GM04503 (cell line): Measurements from ENCODE around the gene UVRAG.
"Not testable (repeated sequence)": the region's sequence is repeated elsewhere in the genome, so short reads cannot be mapped to it uniquely, and the experiment has no call there.

Experiments used
- DNase-seq: peaks from one replicate; pipeline ENCODE4 v3.0.0-alpha.2; 2012; ENCODE audit warnings: low read depth

Gene UVRAG

DNA sequence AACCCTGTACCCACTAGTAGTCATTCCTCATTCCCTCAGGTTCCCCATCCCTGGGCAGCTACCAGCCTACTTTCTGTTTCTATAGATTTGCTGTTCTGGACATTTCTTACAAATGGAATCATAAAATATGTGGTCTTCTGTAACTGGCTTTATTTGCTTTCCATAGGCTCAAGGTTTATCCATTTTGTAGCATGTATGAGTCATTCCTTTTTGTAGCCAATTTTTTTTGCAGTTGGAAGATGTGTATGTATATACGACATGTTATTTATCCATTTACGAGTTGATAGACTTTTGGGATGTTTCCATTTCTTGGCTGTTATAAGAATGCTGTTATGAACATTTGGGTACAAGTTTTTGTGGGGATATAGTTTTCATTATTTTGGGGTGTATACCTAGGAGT, 260.7 kb downstream of the UVRAG start:
- no peak for DNase-seq

DNA sequence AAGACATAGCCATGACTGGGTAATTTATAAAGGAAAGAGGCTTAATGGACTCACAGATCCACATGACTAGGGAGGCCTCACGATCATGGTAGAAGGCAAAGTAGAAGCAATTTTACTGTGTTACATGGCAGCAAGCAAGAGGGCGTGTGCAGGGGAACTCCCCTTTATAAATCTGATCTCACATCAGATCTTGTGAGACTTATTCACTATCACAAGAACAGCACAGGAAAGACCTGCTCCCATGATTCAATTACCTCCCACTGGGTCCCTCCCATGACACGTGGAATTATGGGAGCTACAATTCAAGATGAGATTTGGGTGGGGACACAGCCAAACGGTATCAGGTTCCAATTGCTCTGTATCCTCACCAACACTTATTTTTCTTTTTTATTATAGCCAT, 261.2 kb downstream of the UVRAG start:
- not testable (repeated sequence) for DNase-seq

DNA sequence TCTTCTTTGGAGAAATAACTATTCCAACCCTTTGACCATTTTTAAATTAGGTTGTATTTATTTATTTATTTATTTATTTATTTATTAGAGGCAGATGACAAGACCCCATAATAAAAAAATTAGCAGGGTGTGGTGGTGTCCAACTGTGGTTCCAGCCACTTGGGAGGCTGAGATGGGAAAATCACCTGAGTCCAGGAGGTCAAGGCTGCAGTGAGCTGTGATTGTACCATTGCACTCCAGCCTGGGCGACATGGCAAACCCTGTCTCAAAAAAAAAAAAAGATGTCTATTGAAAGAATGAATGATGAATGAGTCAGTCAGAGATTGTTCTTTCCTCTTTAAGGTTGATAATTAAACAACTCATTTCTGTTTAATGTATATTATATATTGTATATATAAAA, 261.7 kb downstream of the UVRAG start:
- no peak for DNase-seq

DNA sequence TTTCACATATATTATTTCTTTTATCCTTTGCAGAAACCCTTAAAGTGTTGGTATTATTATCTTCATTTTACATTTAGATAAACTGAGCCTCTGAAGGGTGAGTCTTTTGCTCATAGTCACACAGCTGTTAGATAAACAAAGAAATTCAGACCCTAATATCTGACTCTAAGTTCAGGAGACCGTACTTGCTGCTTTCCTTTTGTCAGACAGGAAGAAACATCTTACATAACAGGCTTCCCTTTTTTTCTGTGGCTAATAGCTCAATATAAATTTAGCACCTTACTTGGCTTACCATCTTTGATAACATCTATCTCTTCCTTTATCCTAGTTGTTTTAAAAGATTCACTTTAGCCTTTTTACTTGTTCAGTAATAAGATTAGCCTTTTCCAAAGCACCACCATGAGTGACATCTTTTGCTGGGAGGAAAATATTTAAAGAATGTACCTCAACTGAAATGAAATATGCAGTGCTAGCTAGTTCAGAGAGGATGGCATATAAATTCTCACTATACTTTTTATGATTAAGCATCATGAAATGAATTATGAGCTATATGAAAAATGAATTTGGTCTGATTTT, 262.7 kb downstream of the UVRAG start:
- DNase-seq = no peak

DNA sequence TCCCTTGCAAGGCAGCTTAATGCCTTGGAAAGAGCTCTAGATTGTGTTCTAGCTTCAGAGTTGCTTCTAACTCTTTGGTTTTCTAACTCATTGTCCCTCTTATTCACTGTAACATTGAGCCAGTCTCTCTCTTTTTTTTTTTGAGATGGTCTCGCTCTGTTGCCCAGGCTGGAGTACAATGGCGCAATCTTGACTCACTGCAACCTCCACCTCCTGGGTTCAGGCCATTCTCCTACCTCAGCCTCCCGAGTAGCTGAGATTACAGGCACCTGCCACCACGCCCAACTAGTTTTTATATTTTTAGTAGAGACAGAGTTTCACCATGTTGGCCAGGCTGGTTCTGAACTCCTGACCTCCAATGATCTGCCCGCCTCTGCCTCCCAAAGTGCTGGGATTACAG, 266.1 kb downstream of the UVRAG start:
- not testable (repeated sequence) for DNase-seq

DNA sequence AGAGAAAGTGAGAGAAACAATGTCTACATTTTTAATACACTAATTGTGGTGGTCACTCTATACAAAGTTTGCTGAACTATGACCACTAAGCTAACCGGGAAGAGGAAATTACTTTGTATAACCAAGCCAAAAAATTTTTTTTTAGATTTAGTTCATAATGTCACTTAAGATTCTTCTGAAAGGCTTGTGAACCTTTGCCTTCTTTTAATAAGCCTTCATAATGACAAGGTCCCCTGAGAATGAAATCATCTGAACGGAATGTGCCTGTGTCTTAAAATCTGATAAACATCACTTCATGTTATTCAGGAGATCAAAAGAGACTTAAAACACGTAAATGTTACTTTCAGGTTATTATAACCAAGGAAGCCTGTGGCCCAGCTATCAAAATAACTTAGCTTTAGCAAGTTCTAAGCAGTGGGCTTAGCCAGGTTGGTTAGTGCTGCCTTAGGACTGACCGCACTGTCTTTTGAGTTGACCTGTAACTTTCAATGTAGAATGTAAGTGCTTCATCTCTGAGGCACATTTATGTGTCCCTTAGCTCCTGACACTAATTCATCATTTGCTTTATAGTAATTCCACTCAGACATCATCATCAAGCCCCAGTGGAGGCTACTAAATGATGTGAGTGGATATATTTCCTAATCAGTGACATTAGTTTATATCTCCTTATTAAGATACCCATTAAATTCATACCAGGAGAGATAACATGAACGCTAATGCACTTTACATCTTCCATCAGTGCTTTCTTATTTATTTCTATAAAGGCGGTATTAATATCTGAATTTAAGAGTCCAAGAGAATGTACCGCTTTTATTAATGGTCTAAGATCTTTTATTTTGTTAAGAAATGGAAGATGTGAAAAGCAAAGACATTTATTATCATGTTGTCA, 268.8 kb downstream of the UVRAG start:
- no peak for DNase-seq

DNA sequence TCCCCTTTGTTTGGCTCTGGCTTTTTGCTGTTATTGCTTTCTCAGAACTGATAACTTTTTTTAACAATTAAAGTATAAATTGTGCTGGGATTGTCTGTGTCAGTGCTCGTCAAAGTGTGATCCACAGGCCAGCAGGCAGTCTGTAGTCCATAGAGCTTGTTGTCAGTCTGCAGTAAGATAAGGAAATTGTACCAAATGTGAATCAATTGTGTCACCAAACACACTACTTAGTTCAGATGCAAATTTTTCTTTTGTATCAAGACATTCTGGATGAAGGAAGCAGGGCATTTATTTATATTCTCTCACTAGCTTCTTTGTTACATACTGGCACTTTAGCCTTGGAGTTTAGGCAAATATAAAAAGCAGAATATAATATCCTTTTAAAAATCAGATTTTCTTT, 270.3 kb downstream of the UVRAG start:
- no peak for DNase-seq

DNA sequence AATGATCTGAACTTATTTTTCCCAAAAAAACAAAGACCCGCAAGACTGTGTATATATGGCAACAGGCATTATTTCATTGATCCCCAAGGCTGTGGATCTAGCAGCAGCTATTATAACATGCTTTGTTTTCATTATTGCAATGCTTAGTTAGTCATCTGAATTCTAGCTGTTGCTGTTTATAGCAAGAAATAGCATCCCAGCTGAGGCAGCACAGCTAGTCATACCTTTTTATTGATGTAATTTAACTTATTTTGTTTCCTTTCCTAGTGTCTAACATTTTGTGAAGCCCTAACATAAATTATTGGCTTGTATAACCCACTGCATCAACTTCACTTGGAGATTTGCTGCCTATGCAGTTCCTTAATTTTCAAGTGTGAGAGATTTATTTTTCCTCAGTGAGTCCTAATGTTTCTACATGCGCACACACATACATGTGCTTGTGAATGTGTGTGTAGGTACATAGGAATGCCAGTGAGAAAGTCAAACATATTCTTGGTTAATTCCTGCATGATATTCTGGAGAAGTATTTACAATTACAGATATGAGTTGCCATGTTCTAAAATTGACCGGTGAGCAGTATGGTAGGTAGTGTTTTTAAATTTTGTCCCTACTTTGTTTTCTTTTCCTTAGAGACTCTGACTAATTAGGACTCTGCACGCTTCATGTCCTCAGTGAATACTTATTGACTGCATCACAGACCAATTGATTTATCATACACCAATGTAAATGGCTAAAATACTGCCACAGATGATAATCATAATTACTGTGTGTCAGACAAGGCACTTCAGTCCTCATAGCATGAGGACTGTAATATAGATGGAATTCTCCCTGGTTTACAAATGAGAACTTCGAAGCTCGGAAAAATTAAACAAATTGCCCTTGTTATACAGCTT, 272.0 kb downstream of the UVRAG start:
- DNase-seq = peak; percentile 41

DNA sequence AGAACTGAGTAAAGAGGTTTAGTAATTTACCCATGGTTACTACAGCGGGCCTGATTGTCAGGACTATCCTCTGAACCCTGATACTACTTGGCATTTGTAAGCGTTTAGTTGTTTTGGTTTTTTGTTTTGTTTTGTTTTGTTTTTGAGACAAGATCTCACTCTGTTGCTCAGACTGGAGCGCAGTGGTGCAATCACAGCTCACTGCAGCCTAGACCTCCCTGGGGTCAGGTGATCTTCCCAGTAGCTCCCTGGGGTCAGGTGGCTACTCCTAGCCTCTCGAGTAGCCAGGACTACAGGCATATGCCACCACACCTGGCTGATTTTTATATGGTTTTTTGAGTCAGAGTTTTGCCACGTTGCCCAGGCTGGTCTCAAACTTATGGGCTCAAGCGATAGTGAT, 272.7 kb downstream of the UVRAG start:
- no peak for DNase-seq

DNA sequence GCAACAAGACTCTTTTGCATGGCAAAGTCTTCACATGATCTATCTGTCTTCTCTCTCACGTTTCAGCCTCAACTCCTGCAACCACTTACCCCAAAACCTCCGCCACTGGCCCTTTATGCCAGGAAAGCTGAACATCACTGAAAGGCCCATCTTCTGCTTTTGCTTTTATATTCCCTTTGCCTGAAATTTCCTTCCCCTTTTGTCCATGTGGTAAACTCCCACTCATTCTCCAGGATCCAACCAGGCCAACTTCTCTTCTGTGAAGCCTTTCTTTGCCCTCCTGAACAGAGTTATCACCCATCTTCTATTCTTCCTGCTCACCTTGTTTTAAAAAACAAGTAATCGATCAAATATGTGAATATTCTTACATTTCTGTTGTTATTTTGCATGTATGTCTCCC, 273.5 kb downstream of the UVRAG start:
- DNase-seq = no peak

DNA sequence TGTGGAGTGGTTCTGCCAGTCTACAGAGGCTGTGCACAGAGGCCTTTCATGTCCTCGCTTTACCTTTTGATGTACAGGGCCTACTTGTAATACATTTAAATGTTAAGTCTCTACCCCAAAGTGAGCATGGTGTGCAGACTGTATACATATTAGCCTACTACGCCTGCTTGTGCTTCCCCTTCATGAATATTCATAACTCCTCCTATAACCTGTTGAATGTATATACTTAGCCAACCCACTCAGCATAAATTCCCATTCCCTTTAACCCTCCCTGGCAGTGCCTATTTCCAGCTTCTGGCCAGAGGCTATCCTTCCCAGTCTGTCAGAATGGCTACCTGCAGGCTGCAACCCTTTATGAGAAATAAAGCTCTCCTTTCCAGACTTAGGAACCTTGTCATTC, 275.2 kb downstream of the UVRAG start:
- DNase-seq = no peak

DNA sequence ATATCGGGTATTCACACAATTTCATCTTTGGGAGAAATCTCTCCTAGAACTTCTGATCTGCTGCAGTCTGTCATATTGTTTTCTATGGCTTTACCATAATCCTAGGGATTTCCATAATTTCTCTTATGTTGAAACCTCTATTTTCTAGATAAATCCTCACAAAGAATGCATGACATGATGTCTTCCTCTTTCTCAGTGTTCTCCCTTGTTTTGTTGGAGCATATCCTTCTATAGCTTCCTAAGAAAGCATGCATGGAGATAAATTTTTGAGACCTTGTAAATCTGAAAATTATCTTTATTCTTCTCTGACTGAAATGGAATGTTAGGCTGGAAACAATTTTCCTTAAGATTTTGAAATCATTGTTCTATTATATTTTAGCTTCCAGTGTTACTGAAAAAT, 275.8 kb downstream of the UVRAG start:
- DNase-seq = no peak

DNA sequence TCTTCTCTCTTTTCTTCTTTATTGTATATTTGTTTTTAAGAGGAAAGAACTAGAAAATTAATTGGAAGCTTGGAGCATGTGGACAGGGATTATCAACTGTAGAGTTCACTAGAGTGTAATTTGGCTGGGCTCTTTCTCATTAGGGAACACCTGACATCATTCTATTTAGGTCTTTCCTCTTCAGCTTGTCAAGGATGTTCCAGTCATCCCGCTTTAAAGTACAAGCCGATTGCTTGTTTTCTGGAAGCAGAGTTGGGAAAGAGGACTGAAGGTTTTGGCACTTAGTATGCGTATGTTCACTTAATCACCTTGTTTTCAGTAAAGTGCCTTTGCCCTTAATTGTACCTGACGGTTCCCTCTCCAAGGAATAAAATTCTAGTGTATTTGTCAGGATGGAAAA, 279.7 kb downstream of the UVRAG start:
- no peak for DNase-seq

DNA sequence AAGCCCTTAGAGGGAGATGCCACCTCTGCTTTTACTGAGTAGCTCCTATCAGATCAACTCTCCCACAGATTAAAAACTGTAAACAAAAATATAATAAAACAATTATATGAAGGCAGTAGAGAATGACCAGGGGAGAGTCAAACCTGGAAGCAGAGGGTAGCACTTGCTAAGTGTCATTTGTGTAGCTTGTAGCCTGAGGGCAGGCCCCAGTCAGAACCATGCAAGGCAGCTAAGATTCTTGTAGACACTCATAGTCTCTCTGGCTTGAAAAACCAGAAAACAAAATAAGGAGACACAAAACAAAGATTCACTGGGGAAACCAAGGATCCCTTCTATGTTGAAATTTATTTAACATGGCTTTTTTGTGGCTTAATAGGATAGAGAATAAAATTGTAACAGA, 280.9 kb downstream of the UVRAG start:
- no peak for DNase-seq

DNA sequence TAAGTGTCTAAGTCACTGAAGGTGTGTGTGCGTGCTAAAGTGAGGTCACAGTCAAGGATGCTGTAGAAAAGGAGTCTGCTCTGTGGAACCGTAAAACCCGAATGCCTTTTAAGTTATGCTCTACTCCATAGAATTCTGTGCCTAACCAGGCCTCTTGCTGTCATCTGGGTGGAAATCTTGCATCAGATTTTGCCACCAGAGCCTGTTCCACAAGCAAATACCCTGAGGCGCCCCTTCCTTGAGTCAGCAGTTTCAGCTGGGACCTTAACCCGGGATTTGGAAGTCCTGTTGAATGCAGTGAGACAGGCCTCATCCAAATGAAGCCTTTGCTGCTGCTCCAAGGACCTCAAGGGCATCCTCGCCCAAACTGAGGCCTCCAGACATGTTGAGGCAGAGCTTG, 281.5 kb downstream of the UVRAG start:
- DNase-seq = no peak

DNA sequence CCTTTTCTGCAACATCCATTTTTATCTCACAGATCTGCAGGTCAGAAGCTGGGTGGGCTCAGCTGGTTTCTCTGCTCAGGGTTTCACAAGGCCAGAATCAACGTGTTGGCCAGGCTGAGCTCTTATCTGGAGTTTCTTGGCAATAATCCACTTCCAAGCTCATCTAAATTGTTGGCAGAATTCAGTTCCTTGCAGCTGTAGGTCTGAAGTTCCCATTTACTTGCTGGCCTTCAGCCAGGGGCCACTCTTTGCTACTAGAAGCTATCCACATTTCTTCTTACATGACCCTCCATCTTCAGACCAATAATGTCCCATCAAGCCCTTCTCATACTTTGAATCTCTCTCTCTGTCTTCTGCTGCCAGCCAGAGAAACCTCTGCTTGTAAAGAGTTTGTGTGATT, 287.8 kb downstream of the UVRAG start:
- no peak for DNase-seq

DNA sequence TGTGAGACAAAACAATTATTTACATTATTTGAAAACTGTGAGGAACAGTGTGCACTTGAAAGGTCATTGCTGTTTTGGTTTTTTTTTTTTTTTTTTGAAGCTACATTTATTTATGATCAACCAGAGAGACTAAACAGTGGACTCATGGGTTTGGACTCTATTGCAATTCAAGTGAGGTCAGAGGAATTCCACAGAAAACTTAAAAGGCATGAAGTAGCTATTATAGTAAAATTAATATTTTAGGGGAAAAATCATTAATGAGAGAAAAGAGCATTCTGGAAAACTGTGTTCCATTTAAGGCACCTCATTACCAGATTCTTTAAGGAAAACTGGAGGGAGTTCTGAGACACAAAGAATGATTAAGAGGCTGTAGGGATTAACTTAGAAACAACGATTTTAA, 288.4 kb downstream of the UVRAG start:
- DNase-seq = no peak

DNA sequence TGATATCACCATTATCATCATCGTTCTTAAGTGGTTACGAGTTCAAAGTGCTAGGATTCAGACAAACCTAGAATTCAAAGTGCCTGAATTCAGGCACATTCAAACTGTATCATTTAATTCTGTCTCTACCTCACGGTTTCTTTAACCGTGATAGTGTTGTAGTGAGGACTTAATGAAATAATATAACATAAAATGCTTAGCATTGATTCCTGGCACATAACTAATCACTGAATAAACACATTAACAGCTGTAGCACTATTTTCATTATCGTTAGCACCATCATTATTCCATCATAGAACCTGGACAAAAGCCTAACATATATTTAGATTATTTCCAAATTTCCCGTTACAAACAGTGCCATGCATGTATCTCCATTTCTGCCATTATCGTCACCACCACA, 289.3 kb downstream of the UVRAG start:
- no peak for DNase-seq

DNA sequence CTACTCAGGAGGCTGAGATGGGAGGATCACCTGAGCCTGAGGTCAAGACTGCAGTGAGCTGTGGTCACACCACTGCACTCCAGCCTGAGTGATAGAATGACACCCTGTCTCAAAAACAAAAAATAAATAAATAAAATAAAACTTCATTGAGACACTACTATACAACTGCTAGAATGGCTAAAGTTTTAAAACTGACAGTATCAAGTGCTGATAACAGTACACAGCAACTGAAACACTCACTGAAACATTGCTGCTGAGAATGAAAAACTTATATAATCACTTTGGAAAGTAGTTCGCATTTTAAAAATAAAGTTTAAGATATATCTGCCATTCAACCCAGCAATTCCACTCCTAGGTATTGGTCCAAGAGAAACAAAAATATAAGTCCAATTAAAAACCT, 290.6 kb downstream of the UVRAG start:
- no peak for DNase-seq

DNA sequence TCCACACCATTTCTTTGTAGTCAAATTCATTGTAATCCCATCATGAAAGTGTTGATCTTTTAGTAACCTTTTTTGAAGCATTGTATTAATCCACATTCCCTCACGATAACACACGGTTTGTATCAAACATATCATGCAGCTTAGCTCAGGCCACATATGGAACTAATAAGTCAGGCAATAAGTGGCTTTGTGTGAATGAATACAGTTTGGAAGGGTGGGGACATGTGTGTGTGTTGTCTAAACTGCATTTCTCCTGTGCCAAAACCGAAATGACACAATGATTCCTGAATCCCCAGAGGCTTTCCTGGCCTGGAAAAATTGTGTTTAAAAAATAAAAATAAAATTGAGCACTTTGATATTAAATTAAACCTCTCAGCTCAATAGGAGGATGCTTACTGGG, 293.0 kb downstream of the UVRAG start:
- DNase-seq = peak; percentile 15

DNA sequence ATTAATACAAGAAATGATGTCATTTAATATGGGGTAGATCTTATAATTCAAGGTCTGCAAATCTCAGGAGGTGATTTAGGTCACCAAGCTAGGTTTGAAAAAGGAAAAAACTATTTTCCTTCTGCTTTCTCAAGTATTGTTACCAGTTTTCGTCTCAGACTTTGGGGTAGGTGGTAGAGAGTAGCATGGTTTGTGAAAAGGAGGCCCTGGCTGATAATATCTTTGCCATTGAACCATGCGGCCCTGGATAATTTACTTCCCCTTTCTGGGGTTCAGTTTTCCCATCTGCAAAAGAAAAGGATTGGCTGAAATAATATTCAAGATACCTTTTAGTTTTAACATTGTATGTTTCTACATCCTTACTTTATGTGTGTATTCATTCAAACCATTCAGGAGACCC, 299.2 kb downstream of the UVRAG start:
- no peak for DNase-seq

DNA sequence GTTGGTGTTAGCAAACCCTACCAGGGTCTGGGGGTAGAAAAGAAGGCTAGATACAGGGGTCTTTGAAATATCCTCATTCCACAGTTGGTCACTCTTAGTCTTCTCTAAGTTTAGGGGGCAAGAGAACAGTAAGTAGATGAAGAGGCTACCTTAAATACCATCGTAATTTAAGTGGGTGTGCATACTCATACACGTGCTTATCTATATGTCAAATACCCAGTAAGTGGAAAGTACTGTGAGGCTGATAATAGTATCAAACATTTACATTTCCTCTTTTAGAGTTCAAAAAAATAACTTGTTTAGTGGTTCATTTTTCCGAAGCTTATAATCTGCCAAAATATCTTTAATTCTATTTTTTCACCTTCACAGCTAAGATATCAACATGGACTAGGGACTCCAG, 300.5 kb downstream of the UVRAG start:
- DNase-seq = no peak

DNA sequence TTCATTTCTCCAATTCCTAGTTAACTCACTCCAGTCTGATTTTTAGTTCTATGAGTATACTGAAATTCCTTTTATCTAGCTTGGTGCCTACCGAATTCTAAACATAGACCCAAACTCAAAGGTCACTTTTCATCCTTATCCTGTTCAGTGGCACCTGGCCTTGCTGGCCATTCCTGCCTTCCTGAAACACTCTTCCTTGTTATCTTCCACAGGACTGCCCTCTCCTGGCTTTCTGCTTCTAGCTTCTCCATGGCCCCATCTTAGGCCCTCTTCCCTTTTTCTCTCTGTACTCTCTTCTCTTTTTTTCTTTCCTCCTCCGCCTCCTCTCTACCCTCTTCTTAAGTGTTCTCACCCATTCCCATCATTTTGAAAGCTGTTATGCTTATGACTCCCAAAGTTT, 304.0 kb downstream of the UVRAG start:
- DNase-seq = no peak
